Stimulated activated CD8-positive, alpha-beta memory T cell treated with anti-CD3 and anti-CD28 coated beads, Interleukin-7, amount 100 ng/mL, for 4 hours (primary cell): Measurements from ENCODE around the gene CHEK2.
"Not testable (repeated sequence)": the region's sequence is repeated elsewhere in the genome, so short reads cannot be mapped to it uniquely, and the experiment has no call there.

Experiments used
- DNase-seq, 2 donors: peaks; one replicate each; pipeline ENCODE4 v3.0.0-alpha.2; 2020; ENCODE audit warnings: low read depth in 2 of 2

CHEK2 gene

DNA sequence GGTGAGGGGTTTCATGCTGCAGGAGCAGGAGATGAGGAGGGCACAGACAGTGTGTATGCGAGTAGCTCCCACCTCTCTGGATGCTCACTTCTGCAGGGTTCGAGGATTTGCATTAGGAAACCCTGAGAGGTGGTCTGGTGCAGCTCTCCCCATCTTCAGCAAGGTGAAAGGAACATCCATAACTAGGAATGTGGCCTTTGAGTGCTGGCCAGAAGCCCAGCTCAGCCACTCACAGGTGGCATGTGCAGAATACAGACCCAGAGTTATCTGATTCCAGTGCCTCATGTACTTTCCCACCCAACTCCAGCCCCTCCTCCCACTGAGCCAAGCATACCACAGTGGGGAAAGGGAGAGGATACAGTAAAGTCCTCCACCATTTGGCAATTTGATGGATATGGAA is 51.8 kb downstream of the CHEK2 start:
- not testable (repeated sequence) for DNase-seq

DNA sequence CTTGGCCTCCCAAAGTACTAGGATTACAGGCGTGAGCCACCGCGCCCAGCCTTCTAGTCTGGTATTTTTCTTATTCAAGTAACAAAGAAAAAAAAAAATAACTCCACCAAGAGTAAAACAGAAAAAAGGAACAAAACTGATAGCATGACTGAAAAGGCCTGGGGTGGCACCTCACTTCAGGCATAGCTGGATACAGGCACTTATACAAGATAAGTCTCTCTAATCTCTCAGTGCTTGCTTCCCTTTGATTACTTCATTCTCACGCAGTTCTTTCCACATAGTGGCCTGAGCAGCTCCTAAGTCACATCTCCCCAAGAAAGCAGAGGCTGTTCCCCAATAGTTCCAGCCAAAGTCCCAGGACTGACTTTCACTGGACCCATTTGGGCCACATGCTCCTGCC is 58.7 kb downstream of the CHEK2 start:
- DNase-seq = not testable (repeated sequence)

DNA sequence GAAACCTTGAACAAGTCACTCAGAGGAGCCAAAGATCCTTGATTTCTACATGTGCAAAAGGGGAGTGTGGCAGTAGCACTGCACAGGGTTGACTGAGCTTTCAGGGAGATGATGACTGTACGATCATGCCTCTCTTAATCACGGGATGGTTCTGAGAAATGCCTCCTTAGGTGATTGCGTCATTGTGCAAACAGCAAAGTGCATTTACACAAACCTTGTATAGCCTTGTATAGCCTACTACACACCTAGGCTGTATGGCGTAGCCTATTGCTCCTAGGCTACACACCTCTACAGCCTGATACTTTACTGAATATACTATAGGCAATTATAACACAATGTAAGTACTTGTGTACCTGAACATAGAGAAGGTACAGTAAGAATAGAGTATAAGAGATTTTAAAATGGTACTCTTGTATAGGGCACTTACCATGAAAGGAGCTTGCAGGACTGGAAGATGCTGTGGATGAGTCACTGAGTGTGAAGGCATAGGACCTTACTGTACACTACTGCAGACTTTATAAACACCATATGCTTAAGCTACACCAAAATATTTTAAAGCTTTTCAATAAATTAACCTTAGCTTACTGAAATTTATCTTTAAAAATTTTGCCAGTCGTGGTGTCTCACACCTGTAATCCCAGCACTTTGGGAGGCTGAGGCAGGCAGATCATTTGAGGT is 60.7 kb downstream of the CHEK2 start:
- not testable (repeated sequence) for DNase-seq

DNA sequence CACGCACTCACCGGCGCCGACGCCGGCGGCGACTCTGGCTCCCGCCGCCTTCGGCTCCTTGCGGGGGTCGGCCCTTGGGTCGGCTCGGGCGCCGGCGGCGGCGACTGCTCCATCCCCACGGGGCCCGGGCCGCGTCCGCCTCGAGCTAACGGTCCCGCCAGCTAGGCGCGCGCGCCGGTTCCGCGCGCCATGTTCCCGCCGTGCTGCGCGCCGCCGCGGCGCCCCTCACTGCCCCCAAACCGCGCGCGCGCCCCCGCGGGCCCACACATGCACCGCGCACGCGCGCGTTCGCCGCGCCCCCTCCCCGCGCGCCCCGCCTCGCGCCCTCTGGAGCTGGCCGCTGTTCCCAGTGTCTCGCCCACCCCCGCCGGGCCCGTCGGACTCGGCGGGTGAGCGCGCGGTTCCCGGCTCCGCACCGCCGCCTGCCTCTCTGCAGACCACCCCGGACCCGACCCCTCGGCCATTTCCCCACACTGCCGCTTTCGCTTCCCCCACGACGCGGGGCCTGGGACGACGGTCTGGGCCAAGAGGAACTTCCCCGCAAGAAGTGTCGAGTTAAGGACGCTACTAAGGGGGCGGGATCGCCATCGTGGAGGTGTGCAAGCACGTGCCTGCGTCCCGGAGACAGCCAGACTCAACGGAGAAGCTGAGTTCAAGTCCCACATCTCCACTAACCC is 61.9 kb downstream of the CHEK2 start, which contains the start of gene TTC28:
TTC28 (minus strand) TSS at position 230 of the 677 bp plus-strand sequence; CDS start at position 113, 117 bp downstream.
- DNase-seq = peak in 1 of 2 donors; percentile 40

DNA sequence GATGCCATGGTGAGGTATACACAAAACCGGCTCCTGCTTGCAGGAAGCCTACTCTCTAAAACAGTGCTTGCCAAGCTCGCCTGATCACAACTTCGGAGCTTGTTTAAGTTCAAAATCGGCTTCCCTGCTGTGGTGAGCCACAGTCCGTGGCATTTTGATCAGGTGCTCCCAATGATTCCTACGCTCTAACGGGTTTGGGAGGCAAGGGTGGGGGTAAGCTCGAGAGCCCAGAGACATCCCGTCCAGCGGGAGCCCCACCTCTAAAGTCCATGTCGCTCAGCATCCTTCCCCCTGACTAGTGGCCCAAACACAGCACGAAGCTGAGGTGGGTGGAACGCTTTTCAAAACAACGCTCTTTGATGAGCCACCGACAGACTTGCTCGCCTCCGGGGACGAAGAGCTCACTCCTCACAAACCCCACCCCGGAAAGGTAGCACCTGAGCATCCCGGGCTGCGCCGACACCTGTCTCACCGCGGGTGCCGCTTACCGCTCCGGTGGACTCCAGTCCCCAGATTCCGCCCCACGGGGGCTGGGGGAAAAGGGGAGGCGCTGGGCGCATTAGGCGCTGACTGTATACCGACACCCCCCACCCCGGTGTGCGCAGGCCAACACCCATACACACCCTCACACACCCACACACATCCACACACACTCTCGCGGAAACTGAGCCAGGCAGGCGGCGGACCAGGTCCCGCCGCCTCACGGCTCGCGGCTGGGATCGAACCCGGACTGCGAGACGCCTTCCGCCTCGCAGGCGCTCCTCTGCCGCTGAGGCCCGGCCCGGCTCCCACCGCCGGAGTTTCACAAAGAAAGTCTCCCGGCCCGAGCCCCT is 62.6 kb downstream of the CHEK2 start:
- DNase-seq = peak in 1 of 2 donors; percentile 0

DNA sequence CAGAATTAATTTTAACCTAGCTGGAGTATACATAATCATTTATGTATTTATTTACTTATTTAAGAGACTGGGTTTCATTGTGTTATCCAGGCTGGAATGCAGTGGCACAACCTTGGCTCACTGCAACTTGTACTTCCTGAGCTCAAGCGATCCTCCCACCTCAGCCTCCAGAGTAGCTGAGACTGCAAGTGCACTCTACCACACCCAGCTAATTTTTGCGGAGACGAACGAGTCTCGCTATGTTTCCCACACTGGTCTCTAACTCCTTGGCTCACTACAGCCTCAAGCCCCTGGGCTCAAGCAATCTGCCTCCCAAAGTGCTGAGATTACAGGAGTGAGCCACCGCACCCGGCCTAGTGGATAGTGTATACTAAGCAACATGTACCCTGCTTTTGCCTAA is 63.5 kb downstream of the CHEK2 start:
- DNase-seq = not testable (repeated sequence)

DNA sequence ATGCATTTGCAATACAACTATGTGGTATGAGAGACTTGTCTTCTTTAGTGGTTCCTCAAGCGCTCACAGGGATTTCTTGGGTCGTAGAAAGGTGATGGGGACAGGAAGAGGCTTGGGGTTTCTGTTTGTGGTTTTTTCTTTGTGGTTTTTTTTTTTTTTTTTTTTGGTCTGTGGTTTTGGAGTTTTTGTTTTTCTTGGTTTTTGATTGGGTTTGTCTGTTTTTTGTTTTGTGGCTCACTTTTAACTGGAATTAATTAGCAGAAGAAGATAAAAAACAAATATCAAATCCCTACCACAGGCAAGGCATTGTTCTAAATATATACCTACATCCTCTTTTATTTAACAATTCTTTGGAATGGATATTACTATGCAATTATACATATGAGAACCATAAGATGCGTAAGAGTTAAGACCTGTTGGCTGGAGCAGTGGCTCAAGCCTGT is 67.5 kb downstream of the CHEK2 start:
- DNase-seq = peak in 1 of 2 donors; percentile 16

DNA sequence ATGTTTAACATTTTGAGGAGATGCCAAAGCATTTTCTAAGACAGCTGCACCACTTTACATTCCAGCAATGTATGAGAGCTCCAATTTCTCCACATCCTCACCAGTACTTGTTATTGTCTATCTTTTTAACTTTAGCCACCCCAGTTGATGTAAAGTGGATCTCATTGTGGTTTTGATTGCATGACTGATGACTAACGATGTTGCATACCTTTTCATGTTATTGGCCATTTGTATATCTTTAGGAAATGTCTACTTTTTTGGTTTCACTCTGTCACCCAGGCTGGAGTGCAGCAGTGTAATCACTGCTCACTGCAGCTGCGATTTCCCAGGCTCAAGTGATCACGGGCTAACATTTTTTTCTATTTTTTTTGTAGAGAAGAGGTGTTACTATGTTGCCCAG is 70.9 kb downstream of the CHEK2 start:
- DNase-seq = no peak

DNA sequence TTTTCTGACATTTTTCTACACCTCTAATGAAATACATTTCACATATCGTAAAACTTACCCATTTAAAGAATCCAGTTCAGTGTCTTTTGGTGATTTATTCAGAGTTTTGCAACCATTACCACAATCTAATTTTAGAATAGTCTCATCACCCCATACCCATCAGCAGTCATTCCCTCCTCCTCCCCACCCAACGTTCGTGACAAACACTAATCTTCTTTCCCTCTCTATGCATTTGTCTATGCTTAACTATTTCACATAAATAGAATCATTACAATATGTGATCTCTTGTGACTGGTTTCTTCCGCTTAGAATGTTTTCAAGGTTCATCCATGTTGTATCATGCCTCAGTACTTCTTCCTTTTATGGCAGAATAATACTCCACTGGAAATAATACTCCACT is 71.5 kb downstream of the CHEK2 start:
- DNase-seq = no peak

DNA sequence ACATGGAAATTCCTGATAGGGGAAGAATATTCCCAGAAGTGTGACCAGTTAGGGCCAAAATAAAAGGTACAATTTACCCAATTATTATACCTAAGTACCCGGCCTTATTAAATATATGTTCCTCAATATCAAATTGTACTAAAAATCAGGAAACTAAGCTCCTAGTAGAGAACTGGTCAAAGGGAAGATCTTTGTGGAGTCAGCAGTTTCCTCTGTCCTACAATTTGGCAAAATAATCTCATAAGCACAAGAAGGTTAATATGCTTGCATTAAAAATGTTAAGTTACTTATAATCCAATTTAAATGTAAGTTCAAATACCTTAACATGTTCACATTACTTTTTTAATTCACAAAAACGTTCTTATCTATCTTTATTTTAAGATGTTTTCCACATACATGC is 72.2 kb downstream of the CHEK2 start:
- DNase-seq = no peak

DNA sequence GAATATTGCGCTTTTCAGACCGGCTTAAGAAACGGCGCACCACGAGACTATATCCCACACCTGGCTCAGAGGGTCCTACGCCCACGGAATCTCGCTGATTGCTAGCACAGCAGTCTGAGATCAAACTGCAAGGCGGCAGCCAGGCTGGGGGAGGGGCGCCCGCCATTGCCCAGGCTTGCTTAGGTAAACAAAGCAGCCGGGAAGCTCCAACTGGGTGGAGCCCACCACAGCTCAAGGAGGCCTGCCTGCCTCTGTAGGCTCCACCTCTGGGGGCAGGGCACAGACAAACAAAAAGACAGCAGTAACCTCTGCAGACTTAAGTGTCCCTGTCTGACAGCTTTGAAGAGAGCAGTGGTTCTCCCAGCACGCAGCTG is 78.1 kb downstream of the CHEK2 start:
- DNase-seq = not testable (repeated sequence)

DNA sequence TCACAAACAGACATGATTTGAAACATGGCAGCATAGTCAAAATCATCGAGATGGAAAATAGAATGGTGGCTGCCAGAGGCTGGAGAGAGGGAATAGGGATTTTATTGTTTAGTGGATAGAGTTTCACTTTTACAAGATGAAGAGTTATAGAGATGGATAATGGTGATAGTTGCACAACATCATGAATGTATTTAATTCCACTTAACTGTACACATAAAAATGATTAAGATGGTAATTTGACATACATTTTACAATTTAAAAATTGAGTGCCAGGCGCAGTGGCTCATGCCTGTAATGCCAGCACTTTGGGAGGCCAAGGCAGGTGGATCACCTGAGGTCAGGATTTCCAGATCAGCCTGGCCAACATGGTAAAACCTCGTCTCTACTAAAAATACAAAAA is 83.2 kb downstream of the CHEK2 start:
- no peak for DNase-seq

DNA sequence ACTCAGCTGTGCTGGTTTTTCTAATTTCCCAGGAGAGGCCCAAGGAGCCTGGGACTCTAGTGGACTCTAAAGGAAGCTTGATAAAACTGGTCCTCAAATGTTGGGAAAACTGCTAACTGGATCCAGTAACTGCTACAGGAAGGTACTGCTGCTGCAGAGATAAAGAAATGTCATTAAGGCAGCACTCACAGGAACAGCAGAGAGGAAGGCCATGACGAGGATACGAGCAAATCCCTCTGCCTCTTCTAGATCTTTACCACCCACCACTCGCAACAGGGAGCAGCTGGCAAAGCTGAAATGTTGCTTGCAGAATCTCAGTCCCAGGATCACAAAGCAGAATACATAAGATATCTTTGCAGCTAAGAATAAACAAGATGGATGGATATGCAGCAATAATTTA is 85.4 kb downstream of the CHEK2 start:
- no peak for DNase-seq

DNA sequence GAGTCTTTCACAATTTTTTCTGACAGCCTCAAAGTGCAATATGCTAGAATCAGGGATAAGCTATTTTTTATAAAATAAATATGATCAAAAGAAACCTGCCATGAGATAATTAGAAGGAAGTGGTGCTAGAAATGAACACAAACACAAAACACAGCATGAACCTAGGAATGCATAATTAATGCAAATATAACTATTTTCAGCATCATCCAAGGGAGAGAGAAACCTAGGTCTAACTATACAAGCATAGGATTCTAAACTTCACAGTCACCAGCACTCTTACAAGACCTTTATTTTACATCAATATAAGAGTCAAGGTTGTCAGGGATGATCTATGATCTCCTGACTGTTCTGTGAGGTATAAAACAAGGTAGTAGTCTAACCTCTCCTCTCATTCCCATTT is 91.2 kb downstream of the CHEK2 start:
- no peak for DNase-seq

DNA sequence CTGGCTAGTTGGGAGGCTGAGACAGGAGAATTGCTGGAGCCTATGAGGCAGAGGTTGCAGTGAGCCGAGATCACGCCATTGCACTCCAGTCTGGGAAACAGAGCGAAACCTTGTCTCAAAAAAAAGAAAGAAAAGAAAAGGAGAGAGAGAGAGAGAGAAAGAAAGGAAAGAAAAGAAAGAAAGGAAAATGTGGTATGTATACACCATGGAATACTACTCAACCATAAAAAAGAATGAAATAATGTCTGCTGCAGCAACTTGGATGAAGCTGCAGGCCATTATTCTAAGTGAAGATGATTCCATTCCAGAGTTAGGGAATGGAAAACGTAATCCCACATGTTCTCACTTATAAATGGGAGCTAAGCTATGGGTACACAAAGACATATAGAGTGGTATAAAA is 92.8 kb downstream of the CHEK2 start:
- DNase-seq = no peak

DNA sequence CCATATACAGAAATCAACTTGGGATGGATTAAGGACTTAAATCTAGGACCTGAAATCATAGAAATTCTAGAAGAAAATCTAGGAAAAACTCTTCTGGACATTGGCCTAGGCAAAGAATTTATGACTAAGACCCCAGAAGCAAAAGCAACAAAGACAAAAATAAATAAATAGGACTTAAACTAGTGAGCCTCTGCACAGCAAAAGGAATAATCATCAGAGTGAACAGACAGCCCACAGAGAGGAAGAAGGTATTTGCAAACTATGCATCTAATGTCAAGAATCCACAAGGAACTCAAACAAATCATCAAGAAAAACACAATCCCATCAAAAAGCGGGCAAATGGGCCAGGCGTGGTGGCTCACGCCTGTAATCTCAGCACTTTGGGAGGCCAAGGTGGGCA is 94.4 kb downstream of the CHEK2 start:
- DNase-seq = no peak

DNA sequence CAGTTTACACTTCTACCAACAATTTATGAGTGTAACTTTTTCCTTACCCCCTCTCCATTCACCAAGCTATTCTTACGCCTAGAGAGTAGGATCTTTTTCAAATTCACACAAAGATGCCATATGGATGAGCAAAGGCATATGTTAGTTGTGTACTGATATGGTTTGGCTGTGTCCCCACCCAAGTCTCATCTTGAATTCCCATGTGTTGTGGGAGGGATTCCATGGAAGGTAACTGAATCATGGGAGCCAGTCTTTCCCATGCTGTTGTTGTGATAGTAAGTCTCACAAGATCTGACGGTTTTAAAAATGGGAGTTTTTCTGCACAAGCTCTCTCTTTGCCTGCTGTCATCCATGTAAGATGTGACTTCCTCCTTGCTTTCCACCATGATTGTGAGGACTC is 102.3 kb downstream of the CHEK2 start:
- no peak for DNase-seq
